HG02884 (cell line): ENCODE results near the gene MRPL23.

ENCODE experiments used
- ATAC-seq: cut with Tn5 transposase; IDR thresholded peaks from one replicate; pipeline ENCODE4 v1.9.1; 2021; ENCODE audit warnings: mild to moderate bottlenecking, moderate library complexity; ENCODE audit not compliant: unreplicated experiment

The MRPL23 gene

GRCh38 chr11:1952806-1953482 is 5.8 kb downstream of the MRPL23 start:
- ATAC-seq = no peak

DNA sequence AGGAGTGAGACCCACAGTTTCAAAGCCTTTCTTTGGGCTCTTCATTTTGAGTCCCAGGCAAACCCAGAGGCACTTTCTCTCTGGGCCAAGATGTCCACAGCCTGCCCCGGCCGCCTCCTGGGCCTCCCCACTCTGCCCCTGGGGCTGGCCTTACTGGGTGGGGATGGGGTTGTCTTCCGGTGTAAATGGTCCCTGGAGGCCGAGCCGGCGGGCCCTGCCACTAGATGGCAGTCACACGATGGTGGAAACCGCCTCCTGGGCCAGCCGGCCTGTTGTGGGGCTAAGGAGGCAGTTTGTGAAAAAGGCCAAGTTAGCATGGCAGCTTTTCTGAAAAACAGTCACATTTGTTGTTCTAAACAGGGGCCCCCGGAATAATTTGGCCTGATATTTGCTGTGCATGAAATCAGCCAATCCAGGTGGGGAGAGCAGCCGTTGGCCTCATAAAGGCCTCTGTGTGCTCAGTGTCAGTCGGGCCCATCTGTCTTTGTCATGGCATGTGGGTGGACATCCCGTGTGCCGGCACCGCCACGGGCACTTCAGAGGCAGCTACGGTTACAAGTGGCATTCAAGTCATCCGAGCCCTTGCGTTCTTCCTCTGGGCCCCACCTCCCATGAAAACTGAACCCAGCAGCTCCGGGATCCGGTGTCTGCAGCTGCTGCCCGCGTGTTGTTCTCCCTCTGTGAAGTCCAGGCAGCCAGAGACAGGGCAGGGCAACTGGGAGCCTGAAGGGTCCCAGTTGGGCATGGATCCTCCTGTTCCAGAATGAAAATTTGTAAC is 6.5 kb downstream of the MRPL23 start:
- ATAC-seq = no peak

GRCh38 chr11:1958367-1958766 is 11.2 kb downstream of the MRPL23 start:
- no peak for ATAC-seq

DNA sequence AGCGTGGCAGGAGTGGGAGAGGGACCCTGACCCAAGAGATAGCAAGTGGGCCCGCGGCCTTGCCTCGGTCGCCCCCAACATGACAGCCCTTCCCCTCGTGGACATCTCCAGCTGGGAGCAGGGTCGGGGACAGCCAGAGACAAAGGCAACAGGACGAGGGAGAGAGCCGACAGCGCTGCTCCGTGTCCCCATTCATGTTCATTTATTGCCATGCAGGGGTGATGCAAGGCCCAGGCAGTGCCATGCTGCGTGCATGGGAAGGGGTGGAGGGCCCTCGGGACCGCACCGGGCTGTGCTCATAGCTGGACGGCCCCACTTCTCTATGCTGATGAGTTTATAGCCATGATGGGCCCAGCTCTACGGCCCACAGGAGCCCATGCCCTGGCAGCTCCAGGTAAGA is 12.7 kb downstream of the MRPL23 start:
- ATAC-seq = no peak

GRCh38 chr11:1963864-1964263 is 16.7 kb downstream of the MRPL23 start:
- no peak for ATAC-seq

DNA sequence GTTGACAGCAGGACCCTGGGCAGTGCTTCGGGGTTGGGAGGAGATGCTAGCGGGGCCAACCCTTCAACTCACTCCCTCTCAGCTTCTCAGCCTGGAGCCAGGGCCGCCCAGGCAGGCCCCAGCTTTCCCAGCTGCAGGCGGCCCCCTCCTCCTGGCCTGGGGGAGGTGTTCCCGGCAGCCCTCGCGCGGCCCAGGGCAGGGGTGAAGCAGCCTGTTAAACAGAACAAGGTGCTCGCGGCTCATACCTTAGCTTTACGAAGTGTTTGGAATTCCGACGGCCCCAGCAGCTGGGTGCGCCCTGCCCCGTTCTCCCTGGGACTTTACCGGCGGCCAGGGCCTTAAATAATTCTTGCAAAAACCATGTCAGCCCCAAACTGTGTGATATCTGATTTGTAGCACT is 17.2 kb downstream of the MRPL23 start:
- no peak for ATAC-seq

DNA sequence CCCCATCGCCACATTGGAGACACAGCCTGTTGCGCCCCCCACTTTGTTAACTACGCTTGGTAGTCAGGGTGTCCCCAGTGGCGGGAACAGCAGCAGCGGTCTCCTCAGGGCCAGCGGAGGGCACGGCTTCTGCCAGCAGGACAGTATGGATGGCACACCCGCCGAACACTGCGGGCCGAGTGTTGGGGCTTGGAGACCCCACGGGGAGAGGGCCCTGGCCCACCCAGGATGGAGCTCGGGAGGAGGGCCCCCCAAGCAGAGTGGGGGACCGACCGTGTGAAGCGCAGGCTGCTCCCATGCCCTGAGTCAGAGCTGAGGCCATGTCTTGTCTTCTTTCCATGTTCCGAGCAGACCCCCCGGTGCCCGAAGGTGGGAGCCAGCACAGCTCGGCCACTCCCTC is 17.8 kb downstream of the MRPL23 start:
- ATAC-seq = no peak

- ATAC-seq = no peak
Measured at GRCh38 chr11:1966531-1966930, 19.4 kb downstream of the MRPL23 start.

DNA sequence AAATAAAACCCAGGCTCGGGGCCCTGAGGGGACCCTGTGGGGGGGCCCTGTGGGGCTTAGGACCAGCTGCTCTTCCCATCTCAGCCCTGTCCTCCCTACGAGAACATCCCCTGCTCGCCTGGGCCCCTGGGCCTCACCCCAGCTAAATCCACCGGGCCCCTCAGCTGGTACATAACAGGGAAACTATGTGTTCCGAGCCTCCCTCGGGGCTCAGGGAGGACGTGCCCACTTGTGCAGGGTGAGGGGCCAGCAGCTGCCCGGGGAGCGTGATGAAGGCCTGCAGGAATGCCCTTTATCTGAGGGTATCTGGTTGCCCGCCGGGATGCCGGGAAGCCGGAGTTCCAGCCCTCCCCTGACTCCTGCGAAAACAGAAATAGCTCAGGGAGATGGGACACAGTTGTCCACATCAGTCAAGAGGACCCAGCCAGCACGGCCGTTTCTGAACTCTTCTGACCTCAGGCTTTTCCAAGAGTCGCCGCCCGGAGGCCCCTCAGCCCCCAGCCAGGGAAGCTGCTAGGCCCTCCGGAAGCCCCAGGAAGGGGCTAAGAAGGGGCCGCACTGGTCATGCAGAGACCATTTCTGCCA is 20.6 kb downstream of the MRPL23 start:
- ATAC-seq = no peak

DNA sequence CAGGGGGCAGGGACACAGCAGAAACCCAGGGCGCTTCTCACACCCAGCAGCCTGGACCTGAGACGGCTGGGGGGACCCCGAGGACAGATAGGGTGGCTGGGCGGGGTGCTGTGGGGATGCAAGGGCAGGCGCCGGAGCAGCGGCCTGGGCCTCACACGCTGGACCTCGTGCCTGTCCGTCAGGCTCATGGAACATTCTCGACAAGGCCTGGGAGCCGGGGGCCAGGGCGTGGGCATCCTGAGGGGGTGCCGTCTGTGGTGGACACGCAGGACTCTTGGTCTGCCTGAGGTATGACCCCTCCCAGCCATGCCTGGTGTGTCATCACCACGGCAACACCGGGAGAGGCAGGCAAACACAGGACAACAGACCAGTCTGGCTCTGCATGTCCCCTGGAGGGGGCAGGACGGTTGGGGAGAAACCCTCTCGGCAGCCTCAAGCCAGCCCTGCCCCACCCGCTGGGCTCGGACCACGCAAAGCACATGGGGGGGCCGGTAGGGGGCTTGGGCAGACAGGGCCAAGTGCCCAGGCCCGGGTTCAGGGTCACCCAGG is 21.4 kb downstream of the MRPL23 start:
- no peak for ATAC-seq

DNA sequence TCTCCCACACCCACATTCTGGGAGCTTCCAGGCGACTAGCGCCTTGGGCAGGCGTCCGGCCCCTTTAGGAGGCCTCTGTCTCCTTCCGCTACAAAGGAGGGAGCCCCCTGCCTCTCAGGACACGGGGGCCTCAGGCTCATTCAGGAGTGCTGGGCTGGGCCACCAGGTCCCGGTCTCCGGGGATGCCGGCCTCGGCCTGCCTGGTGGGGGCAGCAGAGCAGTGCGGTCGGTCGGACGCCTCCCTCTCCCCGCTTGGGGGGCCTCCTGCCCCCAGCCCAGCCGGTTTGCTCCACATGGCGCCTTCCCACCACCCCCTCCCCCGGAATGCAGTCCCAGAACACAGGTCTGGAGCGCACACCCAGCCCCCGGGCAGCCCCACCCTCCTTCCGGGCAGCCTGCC is 21.9 kb downstream of the MRPL23 start:
- ATAC-seq = no peak

DNA sequence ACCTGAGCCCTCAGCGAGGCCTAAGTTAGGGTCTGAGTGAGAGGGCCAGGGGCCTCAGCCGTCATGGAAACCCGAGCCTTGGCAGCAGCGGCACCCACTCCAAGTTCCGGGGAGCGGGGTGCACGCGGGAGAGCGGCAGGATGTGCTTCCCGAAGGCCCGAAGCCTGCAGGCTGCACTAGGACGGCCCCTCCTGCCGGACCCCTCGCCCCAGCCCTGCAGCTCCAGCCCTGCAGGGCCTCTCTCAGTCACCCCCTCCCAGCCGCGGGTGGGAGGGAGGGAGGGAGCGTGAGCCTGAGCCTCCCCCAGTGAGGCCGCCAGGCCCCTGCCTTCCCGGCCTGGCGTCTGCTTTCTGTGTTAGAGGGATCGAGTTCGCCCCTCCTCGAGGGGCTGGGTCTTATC is 22.6 kb downstream of the MRPL23 start:
- no peak for ATAC-seq

GRCh38 chr11:1970956-1971355 is 23.8 kb downstream of the MRPL23 start:
- no peak for ATAC-seq

DNA sequence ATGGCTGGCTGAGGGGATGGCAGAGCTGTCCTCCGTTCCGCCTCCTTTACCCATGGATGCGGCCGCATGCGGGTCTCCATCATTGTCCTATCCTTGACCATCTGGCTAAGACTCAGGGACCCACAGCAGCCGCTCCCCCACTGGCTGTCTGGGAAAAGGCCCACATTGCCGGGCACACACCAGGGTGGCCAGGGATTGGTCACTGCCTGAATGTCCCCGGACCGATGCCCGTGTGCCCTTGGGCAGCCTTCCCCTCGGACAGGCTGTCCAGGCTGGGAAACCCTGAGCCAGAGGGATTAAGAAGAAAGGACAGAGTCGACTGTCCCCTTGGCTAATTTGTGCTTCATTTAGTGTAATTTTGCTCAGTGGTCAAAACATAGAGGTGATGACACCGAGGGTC is 28.1 kb downstream of the MRPL23 start:
- no peak for ATAC-seq

- no peak for ATAC-seq
Measured at GRCh38 chr11:1978720-1979473, 31.8 kb downstream of the MRPL23 start.

DNA sequence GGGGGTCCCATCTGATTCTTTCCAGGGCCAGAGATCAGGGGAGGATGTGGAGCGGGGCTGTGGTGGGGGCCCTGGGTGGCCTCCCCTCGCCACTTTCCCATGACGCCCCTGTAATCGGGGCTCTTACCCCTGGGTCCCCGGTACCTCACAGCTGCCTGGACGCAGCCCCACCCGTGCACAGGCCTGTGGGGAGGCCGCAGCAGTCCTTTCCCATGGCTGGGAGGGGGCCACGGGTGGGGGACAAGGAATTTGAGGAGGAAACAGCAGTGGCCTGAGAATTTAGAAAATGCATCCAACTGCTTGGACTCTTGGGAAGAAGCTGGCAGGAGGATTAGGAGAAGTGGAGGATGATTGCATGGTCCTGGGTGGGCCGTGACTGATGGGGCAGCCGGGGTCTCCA is 32.5 kb downstream of the MRPL23 start:
- ATAC-seq = no peak

GRCh38 chr11:1982873-1983600 is 35.9 kb downstream of the MRPL23 start:
- no peak for ATAC-seq

- ATAC-seq = no peak
Measured at GRCh38 chr11:1983601-1983961, 36.4 kb downstream of the MRPL23 start.

- no peak for ATAC-seq
Measured at GRCh38 chr11:1987024-1987423, 39.9 kb downstream of the MRPL23 start.

DNA sequence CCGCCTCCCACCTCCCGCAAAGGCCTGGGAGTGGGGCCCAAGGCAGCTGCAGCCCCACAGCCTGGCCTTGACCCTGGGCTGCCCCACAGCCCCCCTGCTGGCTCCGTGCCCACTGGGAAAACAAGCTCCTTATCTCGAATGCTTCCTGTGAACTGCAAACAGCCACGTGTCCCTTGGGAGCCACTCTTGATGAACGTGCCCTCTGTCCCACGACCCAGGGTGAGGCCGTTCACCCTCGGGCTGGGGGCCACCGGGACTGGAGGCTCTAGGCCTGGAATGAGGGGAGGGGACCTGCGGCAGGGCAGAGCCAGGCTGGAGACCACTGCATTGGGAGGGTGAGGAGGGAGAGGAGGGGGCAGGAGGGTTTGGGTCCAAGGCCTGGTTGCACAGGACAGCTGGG is 41.0 kb downstream of the MRPL23 start:
- ATAC-seq = no peak
